ENCODE data around the gene PCBD1.

The PCBD1 gene

DNA sequence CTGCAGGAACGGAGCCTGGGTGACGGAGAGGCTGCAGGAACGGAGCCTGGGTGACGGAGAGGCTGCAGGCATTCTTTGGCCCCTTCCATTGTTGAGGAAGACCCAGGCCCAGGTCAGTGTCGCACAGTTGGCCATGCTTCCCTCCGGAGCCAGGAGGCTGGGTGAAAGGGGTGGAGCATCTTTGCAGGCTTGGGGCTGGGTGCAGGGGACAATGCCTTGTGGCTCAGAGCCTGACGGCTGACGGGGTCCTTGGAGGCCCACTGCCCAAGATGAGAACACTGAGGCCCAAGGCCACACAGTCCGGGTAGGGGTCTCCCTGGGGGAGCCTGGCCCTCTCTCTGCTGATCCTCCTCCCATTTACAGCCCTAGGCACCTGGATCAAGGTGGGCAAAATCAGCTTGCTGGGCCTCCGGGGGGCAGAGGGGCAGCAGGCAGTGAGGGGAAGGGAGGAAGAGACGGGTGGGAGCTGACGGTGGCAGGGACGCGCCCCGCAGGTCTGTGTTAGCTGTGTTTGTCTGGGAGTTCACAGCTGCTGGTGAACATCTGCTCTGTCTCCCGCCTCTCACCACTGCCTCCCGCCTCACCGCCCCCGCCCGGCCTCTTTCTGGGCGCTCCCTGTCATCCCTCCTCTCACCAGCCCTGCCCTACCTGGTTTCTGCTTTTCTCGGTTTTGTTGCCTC, 30.6 kb upstream of the PCBD1 start:
- Histone ChIP-seq H3K4me1 (ENCODE audit: insufficient read depth, poor library complexity, severe bottlenecking) (no peaks in the 10 kb centered on the region), H3K9me3 (ENCODE audit: severe bottlenecking) (no peaks in the 10 kb centered on the region), H3K27ac (ENCODE audit: poor library complexity, severe bottlenecking) (no peak overlapping the region), H3K27me3 (ENCODE audit: insufficient read depth, poor library complexity, severe bottlenecking) (no peaks in the 10 kb centered on the region), H3K4me3 (ENCODE audit: severe bottlenecking) (no peak overlapping the region), H3K36me3 (ENCODE audit: low read depth) (no peaks in the 10 kb centered on the region)
- TF ChIP-seq, protein P1, sequence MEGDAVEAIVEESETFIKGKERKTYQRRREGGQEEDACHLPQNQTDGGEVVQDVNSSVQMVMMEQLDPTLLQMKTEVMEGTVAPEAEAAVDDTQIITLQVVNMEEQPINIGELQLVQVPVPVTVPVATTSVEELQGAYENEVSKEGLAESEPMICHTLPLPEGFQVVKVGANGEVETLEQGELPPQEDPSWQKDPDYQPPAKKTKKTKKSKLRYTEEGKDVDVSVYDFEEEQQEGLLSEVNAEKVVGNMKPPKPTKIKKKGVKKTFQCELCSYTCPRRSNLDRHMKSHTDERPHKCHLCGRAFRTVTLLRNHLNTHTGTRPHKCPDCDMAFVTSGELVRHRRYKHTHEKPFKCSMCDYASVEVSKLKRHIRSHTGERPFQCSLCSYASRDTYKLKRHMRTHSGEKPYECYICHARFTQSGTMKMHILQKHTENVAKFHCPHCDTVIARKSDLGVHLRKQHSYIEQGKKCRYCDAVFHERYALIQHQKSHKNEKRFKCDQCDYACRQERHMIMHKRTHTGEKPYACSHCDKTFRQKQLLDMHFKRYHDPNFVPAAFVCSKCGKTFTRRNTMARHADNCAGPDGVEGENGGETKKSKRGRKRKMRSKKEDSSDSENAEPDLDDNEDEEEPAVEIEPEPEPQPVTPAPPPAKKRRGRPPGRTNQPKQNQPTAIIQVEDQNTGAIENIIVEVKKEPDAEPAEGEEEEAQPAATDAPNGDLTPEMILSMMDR (IDR thresholded peaks at IDR 0.05; ENCODE audit: poor library complexity, severe bottlenecking) = no peak
- DNase-seq (ENCODE audit: low spot score) (no peak), ATAC-seq (ENCODE audit: low read depth) (no peak)

DNA sequence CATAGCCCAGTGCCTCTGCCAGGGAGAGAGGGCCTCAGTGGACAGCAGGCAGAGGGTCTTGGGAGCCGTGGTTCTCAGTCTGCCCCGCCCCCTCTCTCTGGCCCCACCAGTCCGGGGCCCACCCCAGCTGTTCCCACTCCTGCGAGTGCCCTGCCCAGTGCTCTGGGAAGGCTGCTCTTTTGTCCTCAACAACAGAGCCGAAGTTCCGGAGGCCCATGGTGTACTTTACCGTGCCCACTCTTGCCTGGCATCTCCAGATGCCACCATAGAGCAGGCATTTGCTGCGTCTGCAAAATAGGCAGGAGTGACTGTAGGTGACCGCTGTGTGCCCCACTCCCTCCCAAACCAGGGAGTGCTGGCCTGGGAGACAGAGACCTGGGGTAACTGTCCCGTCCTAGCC, 29.3 kb upstream of the PCBD1 start:
- H3K27me3 ChIP-seq (ENCODE audit: insufficient read depth, poor library complexity, severe bottlenecking) = no peaks in the 10 kb centered on the region
- no peaks in the 10 kb centered on the region for H3K36me3 ChIP-seq (ENCODE audit: low read depth)
- DNase-seq (ENCODE audit: low spot score) (no peak), ATAC-seq (ENCODE audit: low read depth) (no peak)
- TF ChIP-seq, protein P1 (IDR thresholded peaks at IDR 0.05; ENCODE audit: poor library complexity, severe bottlenecking) = no peak
- no peak overlapping the region for H3K27ac ChIP-seq (ENCODE audit: poor library complexity, severe bottlenecking)
- H3K4me1 ChIP-seq (ENCODE audit: insufficient read depth, poor library complexity, severe bottlenecking) = no peaks in the 10 kb centered on the region
- H3K4me3 ChIP-seq (ENCODE audit: severe bottlenecking) = no peak overlapping the region
- no peaks in the 10 kb centered on the region for H3K9me3 ChIP-seq (ENCODE audit: severe bottlenecking)

DNA sequence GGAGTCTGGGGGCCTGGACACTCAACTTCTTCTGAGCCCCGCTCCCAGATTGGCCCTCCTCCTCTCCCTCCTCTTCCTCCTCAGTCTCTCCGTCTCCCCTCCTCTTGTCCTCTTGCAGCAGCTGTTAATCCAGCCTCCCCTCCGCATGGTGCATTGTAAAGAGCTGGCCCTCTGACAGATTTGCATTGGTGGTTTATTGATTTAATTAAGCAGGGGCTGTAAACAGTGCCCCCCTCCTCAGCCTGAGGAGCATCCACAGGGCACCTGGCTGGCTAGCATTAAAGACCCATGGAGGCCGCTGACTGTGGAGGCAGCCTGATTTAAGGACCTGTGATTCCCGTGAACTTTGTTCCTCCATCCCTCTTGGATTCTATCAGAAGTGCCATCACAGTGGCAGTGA, 28.9 kb upstream of the PCBD1 start:
- H3K27me3 ChIP-seq (ENCODE audit: insufficient read depth, poor library complexity, severe bottlenecking) = no peaks in the 10 kb centered on the region
- H3K4me1 ChIP-seq (ENCODE audit: insufficient read depth, poor library complexity, severe bottlenecking) = no peaks in the 10 kb centered on the region
- DNase-seq (ENCODE audit: low spot score) (no peak), ATAC-seq (ENCODE audit: low read depth) (no peak)
- no peak overlapping the region for H3K4me3 ChIP-seq (ENCODE audit: severe bottlenecking)
- H3K9me3 ChIP-seq (ENCODE audit: severe bottlenecking) = no peaks in the 10 kb centered on the region
- no peaks in the 10 kb centered on the region for H3K36me3 ChIP-seq (ENCODE audit: low read depth)
- TF ChIP-seq, protein P1 (IDR thresholded peaks at IDR 0.05; ENCODE audit: poor library complexity, severe bottlenecking) = no peak
- no peak overlapping the region for H3K27ac ChIP-seq (ENCODE audit: poor library complexity, severe bottlenecking)

DNA sequence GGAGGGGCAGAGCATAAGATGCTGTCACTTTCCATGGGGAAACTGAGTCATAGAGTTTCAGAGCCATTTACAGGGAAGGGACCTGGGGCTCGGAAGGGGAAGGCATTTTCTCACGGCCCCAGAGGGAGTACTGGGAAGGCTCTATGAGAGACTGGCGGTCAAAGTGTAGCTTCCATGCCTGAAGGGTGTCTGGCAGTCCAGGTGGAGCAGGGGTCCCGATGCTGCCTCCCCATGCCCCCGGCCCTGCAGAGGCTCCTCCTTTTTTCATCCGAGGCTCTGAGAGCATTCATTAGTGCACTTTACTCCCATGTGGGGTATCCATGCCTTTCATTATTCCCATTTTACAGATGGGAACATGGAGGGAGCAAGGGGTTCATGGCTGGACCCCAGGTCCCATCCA, 27.9 kb upstream of the PCBD1 start:
- H3K36me3 ChIP-seq (ENCODE audit: low read depth) = no peaks in the 10 kb centered on the region
- H3K9me3 ChIP-seq (ENCODE audit: severe bottlenecking) = no peaks in the 10 kb centered on the region
- TF ChIP-seq, protein P1 (IDR thresholded peaks at IDR 0.05; ENCODE audit: poor library complexity, severe bottlenecking) = no peak
- no peaks in the 10 kb centered on the region for H3K27me3 ChIP-seq (ENCODE audit: insufficient read depth, poor library complexity, severe bottlenecking)
- no peak for ATAC-seq (ENCODE audit: low read depth)
- no peak overlapping the region for H3K4me3 ChIP-seq (ENCODE audit: severe bottlenecking)
- no peak for DNase-seq (ENCODE audit: low spot score)
- no peak overlapping the region for H3K27ac ChIP-seq (ENCODE audit: poor library complexity, severe bottlenecking)
- no peaks in the 10 kb centered on the region for H3K4me1 ChIP-seq (ENCODE audit: insufficient read depth, poor library complexity, severe bottlenecking)

DNA sequence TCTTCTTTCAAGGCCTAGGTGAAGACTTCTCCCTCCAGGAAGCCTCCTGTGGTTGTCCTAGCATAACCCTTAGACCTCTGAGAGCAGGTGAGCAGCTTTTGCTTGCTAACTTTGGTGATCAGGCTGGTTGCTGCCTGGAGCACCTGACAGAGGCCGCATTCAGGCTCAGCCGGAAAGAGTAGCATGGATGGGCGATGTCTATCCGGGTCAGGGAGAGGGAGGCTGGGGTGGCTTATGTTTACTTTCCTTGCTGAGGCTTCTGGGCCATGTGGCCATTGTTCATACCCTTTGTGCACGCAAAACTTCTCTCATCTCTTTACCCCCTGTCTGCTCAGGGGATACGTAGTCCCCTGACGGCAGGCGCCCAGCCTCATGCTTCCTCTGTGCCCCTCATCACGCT, 27.4 kb upstream of the PCBD1 start:
- Histone ChIP-seq H3K9me3 (ENCODE audit: severe bottlenecking) (no peaks in the 10 kb centered on the region), H3K4me3 (ENCODE audit: severe bottlenecking) (no peak overlapping the region), H3K27ac (ENCODE audit: poor library complexity, severe bottlenecking) (no peak overlapping the region), H3K27me3 (ENCODE audit: insufficient read depth, poor library complexity, severe bottlenecking) (no peaks in the 10 kb centered on the region), H3K4me1 (ENCODE audit: insufficient read depth, poor library complexity, severe bottlenecking) (no peaks in the 10 kb centered on the region), H3K36me3 (ENCODE audit: low read depth) (no peaks in the 10 kb centered on the region)
- ATAC-seq (ENCODE audit: low read depth) (no peak), DNase-seq (ENCODE audit: low spot score) (no peak)
- TF ChIP-seq, protein P1 (IDR thresholded peaks at IDR 0.05; ENCODE audit: poor library complexity, severe bottlenecking) = no peak

Measured in RWPE2 (cell line).